DOHH2 (cell line): ENCODE results near the gene PROZ.

Source experiments
- H3F3A ChIP-seq: fragments of 200-600 bp; sonication (generic), shearing (Covaris generic); 2 replicates; pipeline ENCODE4 v1.6.0; 2016; ENCODE audit warnings: antibody characterized with exemption, mild to moderate bottlenecking; ENCODE audit not compliant: control insufficient read depth, insufficient read depth
- H3K27ac ChIP-seq: fragments of 200-600 bp; sonication (generic); 2 replicates; pipeline ENCODE4 v1.5.1; 2014; ENCODE audit warnings: low read depth, mild to moderate bottlenecking, low read length, moderate library complexity
- H3K27me3 ChIP-seq: fragments of 200-600 bp; sonication (generic); 2 replicates; pipeline ENCODE4 v1.6.1; 2014; ENCODE audit warnings: mild to moderate bottlenecking, low read length, mixed read lengths; ENCODE audit not compliant: control insufficient read depth
- H3K36me3 ChIP-seq: fragments of 200-600 bp; sonication (generic); 2 replicates; pipeline ENCODE4 v1.6.1; 2014; ENCODE audit warnings: mild to moderate bottlenecking, low read length, moderate library complexity, mixed read lengths; ENCODE audit not compliant: control insufficient read depth
- H3K4me1 ChIP-seq: fragments of 200-600 bp; sonication (generic); 2 replicates; pipeline ENCODE4 v1.6.1; 2014; ENCODE audit warnings: mild to moderate bottlenecking, low read length, mixed read lengths; ENCODE audit not compliant: control insufficient read depth
- H3K4me2 ChIP-seq: fragments of 200-600 bp; sonication (generic); 2 replicates; pipeline ENCODE4 v1.6.0; 2014; ENCODE audit warnings: mild to moderate bottlenecking, low read length, moderate library complexity
- H3K4me3 ChIP-seq: fragments of 200-600 bp; sonication (generic); 2 replicates; pipeline ENCODE4 v1.5.1; 2014; ENCODE audit warnings: mild to moderate bottlenecking, low read length, mixed read lengths
- H3K79me2 ChIP-seq: fragments of 200-600 bp; sonication (generic); 2 replicates; pipeline ENCODE4 v1.6.1; 2014; ENCODE audit warnings: mild to moderate bottlenecking, low read length, mixed read lengths; ENCODE audit not compliant: control insufficient read depth
- H3K9me2 ChIP-seq: fragments of 200-600 bp; sonication (generic); replicated peaks from 2 replicates; pipeline ENCODE4 v1.6.1; 2014; ENCODE audit warnings: mild to moderate bottlenecking, low read length, mixed read lengths; ENCODE audit not compliant: control insufficient read depth
- H3K9me3 ChIP-seq: fragments of 200-600 bp; sonication (generic); 2 replicates; pipeline ENCODE4 v1.6.1; 2014; ENCODE audit warnings: antibody characterized with exemption, low read length, mixed read lengths; ENCODE audit not compliant: control insufficient read depth, insufficient read depth
- H4K20me1 ChIP-seq: fragments of 200-600 bp; sonication (generic); 2 replicates; pipeline ENCODE4 v1.6.0; 2014; ENCODE audit warnings: low read depth, mild to moderate bottlenecking, antibody characterized with exemption, low read length, moderate library complexity; ENCODE audit not compliant: control insufficient read depth, insufficient read depth
- CTCF ChIP-seq: fragments of 200-600 bp; sonication (generic); IDR thresholded peaks from one replicate; pipeline ENCODE4 v1.5.1; 2014; ENCODE audit warnings: antibody characterized with exemption, mild to moderate bottlenecking, low read depth, low read length; ENCODE audit not compliant: poor library complexity, severe bottlenecking
- EZH2phosphoT487 ChIP-seq: fragments of 200-600 bp; sonication (generic); IDR thresholded peaks from 2 replicates; pipeline ENCODE4 v1.6.1; 2017; ENCODE audit warnings: borderline replicate concordance, mild to moderate bottlenecking, antibody characterized with exemption, low read length, moderate library complexity, mixed read lengths

The PROZ gene

GRCh38 chr13:113129480-113129879 lies 29.0 kb upstream of the PROZ start:
- Histone ChIP-seq H3K4me1 (no peaks in the 10 kb centered on the region), H3K27me3 (peaks cover 17% of the 10 kb centered on the region), H3K4me2 (no peak overlapping the region), H3K4me3 (no peak overlapping the region), H3K79me2 (no peaks in the 10 kb centered on the region), H3K36me3 (no peaks in the 10 kb centered on the region), H4K20me1 (no peaks in the 10 kb centered on the region), H3K27ac (no peak overlapping the region), H3K9me2 (no peaks in the 10 kb centered on the region), H3F3A (no peaks in the 10 kb centered on the region), H3K9me3 (no peaks in the 10 kb centered on the region)
- TF ChIP-seq EZH2phosphoT487 = no peak
- TF ChIP-seq CTCF = no peak

DNA sequence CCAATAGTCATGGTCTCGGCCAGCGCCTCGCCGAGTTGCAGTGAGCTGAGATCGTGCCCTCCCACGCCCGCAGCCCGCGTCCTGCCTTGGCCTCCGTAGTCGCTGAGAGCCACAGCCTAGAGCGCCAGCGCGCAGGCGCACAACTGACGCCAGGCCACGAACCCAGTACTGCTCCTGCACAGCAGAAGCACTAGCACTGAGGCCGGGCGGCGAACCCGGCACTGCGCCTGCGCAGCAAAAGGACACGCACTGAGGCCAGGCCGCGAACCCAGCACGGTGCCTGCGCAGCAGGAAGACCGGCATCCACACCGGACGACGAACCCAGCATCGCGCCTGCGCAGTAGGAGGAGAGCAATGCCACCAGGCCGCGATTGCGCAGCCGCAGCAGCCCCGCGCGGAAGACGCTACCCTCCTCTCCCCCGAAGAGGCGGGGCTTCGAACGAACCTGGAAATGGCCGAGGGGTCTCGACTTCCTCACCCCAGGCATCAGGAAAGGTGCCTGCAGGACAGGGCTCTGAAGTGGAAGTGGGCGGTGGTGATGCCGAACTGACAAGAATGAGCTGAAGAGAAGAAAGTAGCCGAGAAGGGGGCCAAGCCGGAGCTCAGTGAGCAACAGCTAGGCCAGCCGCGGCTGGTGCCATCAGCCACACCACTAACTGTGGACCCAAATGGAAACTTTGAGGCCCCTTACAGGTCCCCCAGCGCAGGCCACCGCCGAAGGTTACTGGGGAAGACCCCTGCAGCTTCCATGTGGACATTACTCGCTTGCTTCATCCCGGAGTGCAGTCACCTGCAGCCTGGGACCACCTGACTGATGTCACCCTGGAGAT lies 28.3 kb upstream of the PROZ start:
- Histone ChIP-seq H3F3A (no peaks in the 10 kb centered on the region), H3K27ac (no peak overlapping the region), H3K9me2 (no peaks in the 10 kb centered on the region), H3K4me1 (no peaks in the 10 kb centered on the region), H3K9me3 (no peaks in the 10 kb centered on the region), H3K79me2 (no peaks in the 10 kb centered on the region), H3K27me3 (peaks cover 17% of the 10 kb centered on the region), H3K4me3 (no peak overlapping the region), H3K36me3 (no peaks in the 10 kb centered on the region), H3K4me2 (no peak overlapping the region), H4K20me1 (no peaks in the 10 kb centered on the region)
- TF ChIP-seq CTCF (no peak), EZH2phosphoT487 (no peak)

DNA sequence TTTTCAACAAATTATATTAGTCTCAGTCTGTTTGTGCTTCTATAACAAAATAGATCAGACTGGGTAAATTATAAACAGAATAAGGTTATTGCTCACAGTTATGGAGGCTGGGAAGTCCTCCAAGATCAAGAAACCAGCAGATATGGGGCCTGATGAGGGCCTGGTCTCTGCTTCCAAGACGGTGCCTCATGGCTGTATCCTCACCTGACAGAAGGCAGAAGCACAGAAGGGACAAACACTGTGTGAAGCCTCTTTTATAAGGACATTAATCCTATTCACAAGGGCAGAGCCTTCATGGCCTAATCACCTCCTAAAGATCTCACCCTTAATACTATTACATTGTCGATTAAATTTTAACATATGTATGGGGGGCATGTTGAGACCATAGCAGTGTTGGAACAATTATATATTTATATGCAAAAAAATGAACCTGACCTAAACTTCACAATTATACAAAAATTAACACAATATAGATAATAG lies 23.1 kb upstream of the PROZ start:
- Histone ChIP-seq H3K4me3 (no peak overlapping the region), H3K9me3 (no peaks in the 10 kb centered on the region), H3F3A (no peaks in the 10 kb centered on the region), H3K27me3 (peaks cover 20% of the 10 kb centered on the region), H3K4me1 (no peaks in the 10 kb centered on the region), H3K79me2 (no peaks in the 10 kb centered on the region), H3K9me2 (no peaks in the 10 kb centered on the region), H3K36me3 (no peaks in the 10 kb centered on the region), H4K20me1 (no peaks in the 10 kb centered on the region), H3K27ac (no peak overlapping the region), H3K4me2 (no peak overlapping the region)
- no peak for TF ChIP-seq CTCF
- TF ChIP-seq EZH2phosphoT487 = no peak
